ENCODE data around the gene XBP1. TPM values are rescaled to one million over a fixed set of nuclear protein-coding genes. Genes with fewer than 3 reads are reported as not detected.

Gene XBP1
- total and polyA plus RNA-seq, 2 of the 13 experiments (the other 11 are each of a cell fraction or from before 2014, with no cell fraction given), result 416 to 427 TPM

GRCh38 chr22:28810821-28811491, 10.6 kb upstream of the XBP1 start (continued):
- TF ChIP-seq ZNF614 (CRISPR knock-in tag; IDR thresholded peaks at IDR 0.05; ENCODE audit: borderline replicate concordance) (no peak), ETV5 (CRISPR knock-in tag; IDR thresholded peaks at IDR 0.05; ENCODE audit: borderline replicate concordance) (peak; percentile 92), ZFP36L2 (CRISPR knock-in tag; IDR thresholded peaks at IDR 0.05) (no peak), ZNF33B (CRISPR knock-in tag; IDR thresholded peaks at IDR 0.05) (no peak), NFE2L1 (CRISPR knock-in tag; IDR thresholded peaks at IDR 0.05; ENCODE audit: borderline replicate concordance) (no peak), ZNF713 (CRISPR knock-in tag; IDR thresholded peaks at IDR 0.05) (no peak), MIXL1 (CRISPR knock-in tag; IDR thresholded peaks at IDR 0.05) (no peak), ZNF773 (CRISPR knock-in tag; IDR thresholded peaks at IDR 0.05; ENCODE audit: borderline replicate concordance) (no peak), SMARCE1 (IDR thresholded peaks at IDR 0.05; ENCODE audit: borderline replicate concordance) (no peak), MIER2 (CRISPR knock-in tag; IDR thresholded peaks at IDR 0.05) (no peak), KDM3A (CRISPR knock-in tag; IDR thresholded peaks at IDR 0.05; ENCODE audit: low read depth) (no peak), ZFP36L1 (CRISPR knock-in tag; IDR thresholded peaks at IDR 0.05) (no peak), ZNF33A (CRISPR knock-in tag; IDR thresholded peaks at IDR 0.05; ENCODE audit: borderline replicate concordance) (no peak), ZNF256 (CRISPR knock-in tag; conservative IDR thresholded peaks at IDR 0.05) (no peak), NFYC (CRISPR knock-in tag; IDR thresholded peaks at IDR 0.05) (no peak; the same call in 1 of the 2 replicates), ZNF331 (CRISPR knock-in tag; IDR thresholded peaks at IDR 0.05) (peak; percentile 59; the same call in 1 of the 2 replicates), ATF7 (IDR thresholded peaks at IDR 0.05) (no peak), ATF7 (CRISPR knock-in tag; IDR thresholded peaks at IDR 0.05) (no peak), TCF7L2 (IDR thresholded peaks at IDR 0.05; ENCODE audit: low read depth, low read length) (no peak), ZFP62 (CRISPR knock-in tag; IDR thresholded peaks at IDR 0.05) (no peak), ZBTB46 (CRISPR knock-in tag; IDR thresholded peaks at IDR 0.05; ENCODE audit: borderline replicate concordance) (no peak), HMG20B (CRISPR knock-in tag; conservative IDR thresholded peaks at IDR 0.05) (no peak), ADNP (CRISPR knock-in tag; IDR thresholded peaks at IDR 0.05) (no peak), MAFG (CRISPR knock-in tag; IDR thresholded peaks at IDR 0.05) (no peak), ZNF761 (CRISPR knock-in tag; conservative IDR thresholded peaks at IDR 0.05) (no peak), FOXM1 (CRISPR knock-in tag; IDR thresholded peaks at IDR 0.05) (no peak), AHR (CRISPR knock-in tag; IDR thresholded peaks at IDR 0.05) (no peak)
- TF ChIP-seq, protein P1, sequence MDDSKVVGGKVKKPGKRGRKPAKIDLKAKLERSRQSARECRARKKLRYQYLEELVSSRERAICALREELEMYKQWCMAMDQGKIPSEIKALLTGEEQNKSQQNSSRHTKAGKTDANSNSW (CRISPR knock-in tag; IDR thresholded peaks at IDR 0.05; ENCODE audit: borderline replicate concordance), result no peak
- TF ChIP-seq, protein P2, sequence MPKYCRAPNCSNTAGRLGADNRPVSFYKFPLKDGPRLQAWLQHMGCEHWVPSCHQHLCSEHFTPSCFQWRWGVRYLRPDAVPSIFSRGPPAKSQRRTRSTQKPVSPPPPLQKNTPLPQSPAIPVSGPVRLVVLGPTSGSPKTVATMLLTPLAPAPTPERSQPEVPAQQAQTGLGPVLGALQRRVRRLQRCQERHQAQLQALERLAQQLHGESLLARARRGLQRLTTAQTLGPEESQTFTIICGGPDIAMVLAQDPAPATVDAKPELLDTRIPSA (CRISPR knock-in tag; IDR thresholded peaks at IDR 0.05; ENCODE audit: borderline replicate concordance), result no peak

Measured in HepG2 (cell line).